Right lobe of liver (tissue), 6 donors: ENCODE data around the gene TJP3. TPM values are rescaled to one million over a fixed set of nuclear protein-coding genes. Genes with fewer than 3 reads are reported as not detected.
A peak's percentile ranks its signal among the peaks of the same experiment; 100 is the strongest.

Experiments
- ATAC-seq, 4 donors: fragments of 200-7000 bp; cut with Tn5 transposase; one replicate each; pipeline ENCODE4 v1.9.1; 2020; ENCODE audit warnings: mild to moderate bottlenecking in 4 of 4, moderate library complexity in 4 of 4
- DNase-seq, 3 donors: peaks; one replicate each; pipeline ENCODE4 v3.0.0-alpha.2; 2020
- H3K27ac ChIP-seq, 3 donors: fragments of 200-600 bp; one replicate each; pipeline ENCODE4 v1.8.0; 2022
- H3K27me3 ChIP-seq, 2 donors: fragments of 200-600 bp; one replicate each; pipeline ENCODE4 v1.8.0; 2022
- H3K36me3 ChIP-seq, 4 donors: fragments of 200-600 bp; sonication (generic) in 1 of 4; one replicate each; pipeline versions ENCODE4 v1.5.1 to v1.8.0; 2017 to 2022; ENCODE audit warnings: control low read depth in 1 of 4
- H3K4me1 ChIP-seq, 4 donors: fragments of 200-600 bp; sonication (generic) in 1 of 4; one replicate each; pipeline versions ENCODE4 v1.5.1 to v1.8.0; 2017 to 2022; ENCODE audit warnings: control low read depth in 1 of 4
- H3K4me3 ChIP-seq, 3 donors: fragments of 200-600 bp; one replicate each; pipeline ENCODE4 v1.8.0; 2022
- H3K9me3 ChIP-seq, 4 donors: fragments of 200-600 bp; sonication (generic) in 1 of 4; one replicate each; pipeline versions ENCODE4 v1.5.1 to v1.8.0; 2017 to 2022; ENCODE audit warnings: control low read depth in 1 of 4
- POLR2A ChIP-seq: fragments of 450-650 bp; IDR thresholded peaks from one replicate; pipeline ENCODE4 v1.6.1; 2017; ENCODE audit warnings: antibody characterized with exemption, mild to moderate bottlenecking
- WGBS: methylation state at CpG from one replicate; pipeline ENCODE4 v1.1.6; 2018; ENCODE audit warnings: low coverage, low lambda C conversion rate; ENCODE audit not compliant: insufficient coverage; ENCODE audit errors: missing lambda C conversion rate; 5-methylcytosine and 5-hydroxymethylcytosine counted together
- intact Hi-C, 2 donors: fragments of 100-400 bp; cut with DNase I; formaldehyde crosslinking; loops; one replicate each; pipeline versions ENCODE4 v1.11.2 to v1.14.1; 2022
- total RNA-seq, 6 experiments: library from RNA; depleted of rRNA in 2 of 6; stranded (reverse); fragments of >200 nt in 2 of 6; fragmentation: NEBNext Ultra II Directional in 3 of 6; extraction: Animal tissue kit (Norgen Biotek cat#: 25700) in 3 of 6; gene quantifications; one replicate each; pipeline versions ENCODE4 v1.1.0 to v1.2.4, GENCODE V29; 2016 to 2023
- TF ChIP-seq, protein P1 (sequence below), 4 donors: fragments of 200-600 bp in 3 of 4; fragments of 450-650 bp in 1 of 4; IDR thresholded peaks; one replicate each; pipeline versions ENCODE4 v1.5.1 to v1.8.0; 2016 to 2022; ENCODE audit warnings: antibody characterized with exemption in 4 of 4, mild to moderate bottlenecking in 2 of 4
- donor health status: DM: no; HTN: yes; CAD: no.
- donor health status: DM: no; HTN: no; CAD: no.
- donor health status: DM: no; HTN: no; CAD: no.
- donor health status: DM: no; HTN: yes; CAD: no.
- donor health status: DM: no; HTN: yes; CAD: no.

Gene TJP3
- total RNA-seq, 6 experiments from 2014 or later, result 7.9 to 27.0 (median 16.5) TPM

DNA sequence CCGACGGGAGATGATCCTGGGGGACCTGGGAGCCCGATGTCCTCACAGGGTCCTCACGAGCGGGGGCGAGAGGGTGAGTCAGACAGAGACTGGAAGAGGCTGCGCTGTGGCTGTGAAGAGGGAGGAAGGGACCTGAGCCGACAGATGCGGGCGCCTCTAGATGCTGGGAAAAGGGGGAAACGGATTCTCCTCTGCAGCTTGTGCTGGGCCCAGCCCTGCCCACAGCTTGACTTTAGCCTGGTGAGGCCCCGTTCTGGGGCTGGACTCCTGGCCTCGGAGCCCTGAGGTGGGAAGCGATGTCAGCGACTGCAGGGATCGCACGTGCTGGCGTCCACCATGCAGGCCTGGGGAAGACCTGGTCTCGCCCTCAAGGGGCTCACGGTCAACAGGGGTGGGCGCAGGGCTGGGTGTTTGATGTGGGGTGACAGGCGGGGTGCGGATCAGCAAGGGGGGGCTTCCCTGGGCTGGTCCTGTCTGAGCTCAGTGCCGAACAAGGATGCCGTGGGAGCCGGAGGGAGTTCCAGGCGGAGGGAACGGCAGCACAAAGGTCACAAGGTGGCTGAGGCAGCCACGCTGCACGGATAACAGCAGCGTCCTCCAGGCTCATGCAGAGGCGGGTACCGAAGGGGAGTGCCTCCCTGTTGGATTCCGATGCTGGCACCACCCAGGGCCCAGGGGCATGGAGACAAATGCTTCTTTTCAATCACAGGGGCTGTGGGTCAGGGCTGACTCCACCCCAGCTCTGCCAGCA is 39.7 kb upstream of the TJP3 start:
- DNase-seq, result no peak
- no peak overlapping the region for H3K27ac ChIP-seq
- H3K36me3 ChIP-seq, result no peaks in the 10 kb centered on the region
- intact Hi-C loops, result loop anchor here (5.0 kb wide), 2 partner anchors 34 to 39 kb away; partner anchors contain the start of genes PIP5K1C (in 1 of the 2) and TJP3 (in 1 of the 2)
- no peaks in the 10 kb centered on the region for H3K27me3 ChIP-seq
- ATAC-seq, result no peak
- no peak for TF ChIP-seq POLR2A
- TF ChIP-seq, protein P1, sequence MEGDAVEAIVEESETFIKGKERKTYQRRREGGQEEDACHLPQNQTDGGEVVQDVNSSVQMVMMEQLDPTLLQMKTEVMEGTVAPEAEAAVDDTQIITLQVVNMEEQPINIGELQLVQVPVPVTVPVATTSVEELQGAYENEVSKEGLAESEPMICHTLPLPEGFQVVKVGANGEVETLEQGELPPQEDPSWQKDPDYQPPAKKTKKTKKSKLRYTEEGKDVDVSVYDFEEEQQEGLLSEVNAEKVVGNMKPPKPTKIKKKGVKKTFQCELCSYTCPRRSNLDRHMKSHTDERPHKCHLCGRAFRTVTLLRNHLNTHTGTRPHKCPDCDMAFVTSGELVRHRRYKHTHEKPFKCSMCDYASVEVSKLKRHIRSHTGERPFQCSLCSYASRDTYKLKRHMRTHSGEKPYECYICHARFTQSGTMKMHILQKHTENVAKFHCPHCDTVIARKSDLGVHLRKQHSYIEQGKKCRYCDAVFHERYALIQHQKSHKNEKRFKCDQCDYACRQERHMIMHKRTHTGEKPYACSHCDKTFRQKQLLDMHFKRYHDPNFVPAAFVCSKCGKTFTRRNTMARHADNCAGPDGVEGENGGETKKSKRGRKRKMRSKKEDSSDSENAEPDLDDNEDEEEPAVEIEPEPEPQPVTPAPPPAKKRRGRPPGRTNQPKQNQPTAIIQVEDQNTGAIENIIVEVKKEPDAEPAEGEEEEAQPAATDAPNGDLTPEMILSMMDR (IDR thresholded peaks at IDR 0.05), result no peak
- no peaks in the 10 kb centered on the region for H3K4me1 ChIP-seq
- no peaks in the 10 kb centered on the region for H3K9me3 ChIP-seq
- 83% methylated on average over 8 of the region's 34 CpGs for WGBS
- no peak overlapping the region for H3K4me3 ChIP-seq

DNA sequence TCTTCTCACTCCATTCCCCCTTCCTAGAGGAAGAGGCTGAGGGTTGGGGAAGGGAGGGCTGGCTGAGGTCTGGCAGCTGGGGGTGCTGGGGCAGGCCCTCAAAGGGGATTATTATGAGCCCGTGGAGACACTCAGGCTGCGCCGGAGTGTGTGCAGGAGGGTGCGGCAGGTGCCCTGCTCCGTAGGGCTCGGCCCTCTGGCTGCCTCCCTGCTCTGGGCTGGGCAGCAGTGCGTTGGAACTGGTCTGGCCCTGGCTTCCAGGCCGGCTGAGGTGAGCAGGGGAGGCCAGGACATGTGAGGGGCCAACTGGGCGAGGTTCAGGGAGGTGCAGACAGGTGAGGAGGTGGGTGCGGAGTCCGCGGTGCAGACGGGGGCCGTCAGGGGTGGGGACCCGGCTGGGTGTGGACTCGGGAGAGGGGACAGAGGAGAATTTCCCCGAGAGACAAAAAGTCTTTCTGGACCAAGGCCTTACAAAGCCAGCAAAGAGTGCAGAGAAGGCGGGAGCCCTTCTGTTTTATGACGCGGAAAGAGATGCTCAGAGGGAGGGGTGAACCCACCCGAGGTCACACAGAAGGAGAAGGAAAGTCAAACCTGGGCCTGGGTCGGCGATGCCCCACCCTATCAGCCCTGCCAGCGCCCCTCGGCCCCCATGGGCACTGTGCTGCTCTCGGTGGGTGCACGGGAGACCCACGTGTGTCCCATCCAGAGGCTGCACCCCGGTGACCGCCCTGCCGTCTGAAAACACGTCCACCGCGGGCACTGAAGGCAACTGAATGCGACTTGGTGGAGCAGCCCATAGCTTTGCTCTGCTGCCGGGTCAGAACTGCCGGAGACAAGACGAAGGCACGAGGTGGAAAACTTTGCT is 38.9 kb upstream of the TJP3 start:
- H3K4me1 ChIP-seq, result no peaks in the 10 kb centered on the region
- ATAC-seq, result no peak
- H3K27me3 ChIP-seq, result no peaks in the 10 kb centered on the region
- H3K27ac ChIP-seq, result no peak overlapping the region
- TF ChIP-seq, protein P1 (IDR thresholded peaks at IDR 0.05), result no peak
- TF ChIP-seq POLR2A, result no peak
- H3K36me3 ChIP-seq, result no peaks in the 10 kb centered on the region
- no peaks in the 10 kb centered on the region for H3K9me3 ChIP-seq
- WGBS, result 90% methylated on average over 14 of the region's 39 CpGs
- no peak for DNase-seq
- H3K4me3 ChIP-seq, result no peak overlapping the region
- intact Hi-C loops, result loop anchor here (5.0 kb wide), 2 partner anchors 33 to 38 kb away; partner anchors contain the start of genes PIP5K1C (in 1 of the 2) and TJP3 (in 1 of the 2)

DNA sequence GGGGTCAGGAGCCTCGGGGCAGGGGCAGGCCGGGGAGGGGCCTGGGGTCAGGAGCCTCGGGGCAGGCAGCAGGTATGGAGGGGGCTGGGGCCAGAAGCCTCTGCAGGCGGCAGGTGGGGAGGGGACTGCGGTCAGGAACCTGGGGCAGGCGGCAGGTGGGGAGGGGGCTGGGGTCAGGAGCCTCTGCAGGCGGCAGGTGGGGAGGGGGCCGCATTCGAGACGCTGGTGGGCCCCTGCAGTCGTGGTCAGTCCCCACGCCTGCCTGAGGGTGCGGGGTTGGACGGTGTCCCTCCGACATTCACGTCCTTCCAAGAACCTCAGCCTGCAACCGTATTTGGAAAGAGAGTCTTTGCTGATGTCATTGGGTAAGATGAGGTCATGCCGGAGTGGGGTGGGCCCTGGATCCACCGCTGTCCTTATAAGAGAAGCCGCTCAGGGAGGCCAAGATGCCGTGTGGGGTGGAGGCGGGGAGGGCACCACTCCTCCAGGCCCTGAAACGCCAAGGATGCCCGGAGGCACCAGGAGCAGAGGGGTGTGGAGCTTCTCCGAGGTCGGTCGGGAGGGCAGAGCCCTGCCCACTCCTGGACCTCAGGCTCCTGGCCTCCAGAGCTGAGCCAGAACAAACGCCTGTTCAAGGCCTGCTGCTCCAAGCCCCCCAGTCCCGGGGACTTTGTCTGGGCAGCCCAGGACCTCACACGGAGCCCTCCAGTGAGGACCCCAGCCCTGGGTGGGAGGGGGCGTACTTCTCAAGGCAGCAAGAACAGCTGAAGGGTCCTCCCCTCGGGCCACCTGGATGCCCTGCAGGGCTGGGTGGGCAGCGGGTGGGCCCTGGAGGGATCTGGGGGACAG is 38.0 kb upstream of the TJP3 start:
- peak; percentile 44 for TF ChIP-seq POLR2A
- TF ChIP-seq, protein P1 (IDR thresholded peaks at IDR 0.05), result no peak
- Histone ChIP-seq H3K36me3 (no peaks in the 10 kb centered on the region), H3K4me3 (no peak overlapping the region), H3K4me1 (no peaks in the 10 kb centered on the region), H3K27ac (peak overlapping the region; percentile 58 to 73 (median 69)), H3K27me3 (no peaks in the 10 kb centered on the region), H3K9me3 (no peaks in the 10 kb centered on the region)
- peak in 1 of 4 donors; percentile 9 for ATAC-seq
- intact Hi-C loops, result loop anchor here (5.0 kb wide), 2 partner anchors 32 to 37 kb away; partner anchors contain the start of genes PIP5K1C (in 1 of the 2) and TJP3 (in 1 of the 2)
- DNase-seq, result peak in 1 of 3 donors; percentile 57
- WGBS, result 68% methylated on average over 13 of the region's 33 CpGs
